ENCODE results near the gene DYDC2. TPM values are rescaled to one million over a fixed set of nuclear protein-coding genes. Genes with fewer than 3 reads are reported as not detected.

The DYDC2 gene
- total RNA-seq, 1 experiment from 2014 or later, result not detected

DNA sequence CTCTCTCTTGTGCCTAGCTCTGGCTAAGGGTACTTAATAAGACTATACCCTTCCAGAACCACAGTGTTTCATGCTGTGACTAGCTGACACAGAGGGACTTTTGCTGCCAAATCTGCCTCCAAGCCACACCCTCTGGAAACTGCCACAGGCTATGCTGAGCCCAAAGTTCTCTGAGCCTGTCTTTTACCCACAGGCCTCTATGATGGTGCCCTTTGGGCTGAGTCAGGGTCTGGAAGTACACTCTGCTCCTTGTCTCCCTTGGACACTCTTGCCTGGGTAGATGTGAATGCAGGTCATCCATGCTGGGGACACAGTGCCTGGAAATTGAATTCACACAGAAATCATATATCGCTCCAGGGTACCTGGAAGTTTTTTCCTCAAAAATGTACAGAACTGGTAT is 22.6 kb upstream of the DYDC2 start:
- POLR2A ChIA-PET (ENCODE audit: unreplicated experiment), result interaction anchor here (0.6 kb wide), 1 partner anchor 165 kb away, joined by 8 read pairs; no protein-coding TSS in a partner anchor
- CTCF ChIA-PET, result no interaction called here
- H3K9me3 ChIP-seq (ENCODE audit: insufficient read depth, low read depth), result no peaks in the 10 kb centered on the region

DNA sequence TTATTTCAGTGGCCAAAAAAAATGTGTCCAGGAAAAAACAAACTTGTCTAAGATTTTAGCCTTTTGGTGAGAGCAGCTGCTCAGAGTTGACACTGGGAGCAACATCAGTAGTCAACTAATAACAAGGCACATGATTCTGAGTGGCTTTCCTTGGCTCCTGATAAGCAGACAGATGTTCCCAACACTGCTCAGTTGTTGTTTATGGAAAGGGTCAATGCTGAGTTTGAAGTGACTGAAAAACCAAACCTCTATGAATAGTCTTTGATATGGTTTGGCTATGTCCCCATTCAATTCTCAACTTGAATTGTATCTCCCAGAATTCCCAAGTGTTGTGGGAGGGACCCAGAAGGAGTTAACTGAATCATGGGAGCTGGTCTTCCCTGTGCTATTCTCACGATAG is 12.3 kb upstream of the DYDC2 start:
- ChIA-PET CTCF (no interaction called here), POLR2A (ENCODE audit: unreplicated experiment) (no interaction called here)
- TF ChIP-seq EZH2 (IDR thresholded peaks at IDR 0.05; ENCODE audit: low read depth), result no peak
- TF ChIP-seq, protein P1, sequence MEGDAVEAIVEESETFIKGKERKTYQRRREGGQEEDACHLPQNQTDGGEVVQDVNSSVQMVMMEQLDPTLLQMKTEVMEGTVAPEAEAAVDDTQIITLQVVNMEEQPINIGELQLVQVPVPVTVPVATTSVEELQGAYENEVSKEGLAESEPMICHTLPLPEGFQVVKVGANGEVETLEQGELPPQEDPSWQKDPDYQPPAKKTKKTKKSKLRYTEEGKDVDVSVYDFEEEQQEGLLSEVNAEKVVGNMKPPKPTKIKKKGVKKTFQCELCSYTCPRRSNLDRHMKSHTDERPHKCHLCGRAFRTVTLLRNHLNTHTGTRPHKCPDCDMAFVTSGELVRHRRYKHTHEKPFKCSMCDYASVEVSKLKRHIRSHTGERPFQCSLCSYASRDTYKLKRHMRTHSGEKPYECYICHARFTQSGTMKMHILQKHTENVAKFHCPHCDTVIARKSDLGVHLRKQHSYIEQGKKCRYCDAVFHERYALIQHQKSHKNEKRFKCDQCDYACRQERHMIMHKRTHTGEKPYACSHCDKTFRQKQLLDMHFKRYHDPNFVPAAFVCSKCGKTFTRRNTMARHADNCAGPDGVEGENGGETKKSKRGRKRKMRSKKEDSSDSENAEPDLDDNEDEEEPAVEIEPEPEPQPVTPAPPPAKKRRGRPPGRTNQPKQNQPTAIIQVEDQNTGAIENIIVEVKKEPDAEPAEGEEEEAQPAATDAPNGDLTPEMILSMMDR (conservative IDR thresholded peaks at IDR 0.05), result no peak
- Histone ChIP-seq H3K9me3 (ENCODE audit: insufficient read depth, low read depth) (no peaks in the 10 kb centered on the region), H4K20me1 (ENCODE audit: insufficient read depth) (no peaks in the 10 kb centered on the region), H3K36me3 (ENCODE audit: low read depth) (no peaks in the 10 kb centered on the region), H3K9me2 (ENCODE audit: insufficient read depth) (no peaks in the 10 kb centered on the region), H3F3A (ENCODE audit: insufficient read depth, low read depth) (no peaks in the 10 kb centered on the region), H3K27ac (no peak overlapping the region), H3K4me2 (no peak overlapping the region), H3K4me1 (replicated peaks; ENCODE audit: insufficient read depth) (no peaks in the 10 kb centered on the region), H3K27me3 (ENCODE audit: insufficient read depth, low read depth) (peaks cover 8% of the 10 kb centered on the region; the same call in 1 of the 2 replicates), H2AFZ (no peak overlapping the region), H3K4me3 (no peak overlapping the region), H3K79me2 (ENCODE audit: low read depth) (no peaks in the 10 kb centered on the region)
- BruUV-seq (replicated peaks), result no TSS peak
- DNase-seq, result no peak
- intact Hi-C loops (cut with micrococcal nuclease; ENCODE audit: unreplicated experiment), result no loop called here

More for the DNA sequence above, 22.6 kb upstream of the DYDC2 start:
- Histone ChIP-seq H3K27me3 (ENCODE audit: insufficient read depth, low read depth) (peaks cover 21% of the 10 kb centered on the region), H3K4me2 (no peak overlapping the region), H3F3A (ENCODE audit: insufficient read depth, low read depth) (no peaks in the 10 kb centered on the region), H3K4me3 (no peak overlapping the region), H4K20me1 (ENCODE audit: insufficient read depth) (no peaks in the 10 kb centered on the region), H3K27ac (no peak overlapping the region), H3K9me2 (ENCODE audit: insufficient read depth) (0 out of 2 replicates have a peak, but pooled peaks cover 4% of the 10 kb centered on the region), H2AFZ (no peak overlapping the region), H3K36me3 (ENCODE audit: low read depth) (no peaks in the 10 kb centered on the region), H3K79me2 (ENCODE audit: low read depth) (no peaks in the 10 kb centered on the region), H3K4me1 (replicated peaks; ENCODE audit: insufficient read depth) (no peaks in the 10 kb centered on the region)
- TF ChIP-seq, protein P1 (conservative IDR thresholded peaks at IDR 0.05), result no peak
- no peak for TF ChIP-seq EZH2 (IDR thresholded peaks at IDR 0.05; ENCODE audit: low read depth)
- no peak for DNase-seq
- intact Hi-C loops (cut with micrococcal nuclease; ENCODE audit: unreplicated experiment), result no loop called here
- no TSS peak for BruUV-seq (replicated peaks)

DNA sequence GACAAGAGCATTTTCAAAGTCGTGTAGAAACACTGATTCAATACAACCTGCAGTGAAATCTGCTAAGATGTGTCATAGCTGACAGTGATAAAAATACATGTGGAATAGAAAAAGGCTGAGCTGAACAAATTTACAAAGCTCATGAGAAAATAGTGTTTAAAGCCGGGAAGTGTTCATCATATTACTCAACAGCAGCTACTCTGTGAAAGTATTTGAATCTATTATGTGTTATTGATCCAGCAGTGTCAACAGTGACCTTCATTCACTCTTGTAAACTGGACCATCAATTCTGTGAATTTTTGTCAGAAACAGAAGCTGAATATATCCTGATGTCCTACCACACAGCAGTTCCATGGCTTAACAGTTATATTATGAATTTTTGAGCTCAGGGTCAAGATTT is 11.7 kb upstream of the DYDC2 start:
- no peaks in the 10 kb centered on the region for H3K9me3 ChIP-seq (ENCODE audit: insufficient read depth, low read depth)
- H3K36me3 ChIP-seq (ENCODE audit: low read depth), result no peaks in the 10 kb centered on the region
- DNase-seq, result no peak
- H3F3A ChIP-seq (ENCODE audit: insufficient read depth, low read depth), result no peaks in the 10 kb centered on the region
- no peaks in the 10 kb centered on the region for H3K4me1 ChIP-seq (replicated peaks; ENCODE audit: insufficient read depth)
- peaks cover 8% of the 10 kb centered on the region; the same call in 1 of the 2 replicates for H3K27me3 ChIP-seq (ENCODE audit: insufficient read depth, low read depth)
- no peak overlapping the region for H3K4me2 ChIP-seq
- intact Hi-C loops (cut with micrococcal nuclease; ENCODE audit: unreplicated experiment), result no loop called here
- ChIA-PET POLR2A (ENCODE audit: unreplicated experiment) (no interaction called here), CTCF (no interaction called here)
- no peak overlapping the region for H3K4me3 ChIP-seq
- no peaks in the 10 kb centered on the region for H3K9me2 ChIP-seq (ENCODE audit: insufficient read depth)
- no peak overlapping the region for H3K27ac ChIP-seq
- no peak overlapping the region for H2AFZ ChIP-seq
- H3K79me2 ChIP-seq (ENCODE audit: low read depth), result no peaks in the 10 kb centered on the region
- TF ChIP-seq, protein P1 (conservative IDR thresholded peaks at IDR 0.05), result no peak
- no peak for TF ChIP-seq EZH2 (IDR thresholded peaks at IDR 0.05; ENCODE audit: low read depth)
- H4K20me1 ChIP-seq (ENCODE audit: insufficient read depth), result no peaks in the 10 kb centered on the region
- no TSS peak for BruUV-seq (replicated peaks)

Data from PC-9 (cell line).